Neutrophil (primary cell): ENCODE results near the gene NACC2.
A peak's percentile ranks its signal among the peaks of the same experiment; 100 is the strongest.

ENCODE experiments used
- H3K27ac ChIP-seq: fragments of 200-600 bp; sonication (generic); 2 replicates; pipeline ENCODE4 v1.5.1; 2016; ENCODE audit warnings: mild to moderate bottlenecking, moderate library complexity
- H3K27me3 ChIP-seq: fragments of 200-600 bp; sonication (generic); 2 replicates; pipeline ENCODE4 v1.6.0; 2016; ENCODE audit warnings: mild to moderate bottlenecking
- H3K36me3 ChIP-seq: fragments of 200-600 bp; sonication (generic); 2 replicates; pipeline ENCODE4 v1.5.1; 2017
- H3K4me1 ChIP-seq, 2 experiments: fragments of 200-600 bp in 1 of 2; sonication (generic) in 1 of 2; 1 replicate in 1 of 2; 2 replicates in 1 of 2; pipeline versions ENCODE4 v1.5.1 to v1.6.1; 2013 to 2016; ENCODE audit warnings: low read depth in 1 of 2, low read length in 1 of 2, mild to moderate bottlenecking in 1 of 2, moderate library complexity in 1 of 2; ENCODE audit not compliant: control insufficient read depth in 1 of 2, insufficient read depth in 1 of 2
- H3K4me3 ChIP-seq, 2 experiments: fragments of 200-600 bp in 1 of 2; sonication (generic) in 1 of 2; 1 replicate in 1 of 2; 2 replicates in 1 of 2; pipeline ENCODE4 v1.5.1; 2013 to 2016; ENCODE audit warnings: low read depth in 1 of 2, low read length in 1 of 2, mild to moderate bottlenecking in 1 of 2, moderate library complexity in 1 of 2
- H3K9me3 ChIP-seq: fragments of 200-600 bp; sonication (generic); 2 replicates; pipeline ENCODE4 v1.5.1; 2016
- TF ChIP-seq, protein P1 (sequence below): fragments of 200-600 bp; sonication (generic); IDR thresholded peaks from 2 replicates; pipeline ENCODE4 v1.5.1; 2016; ENCODE audit warnings: antibody characterized with exemption

The NACC2 gene

GRCh38 chr9:136049491-136050265 is 45.4 kb downstream of the NACC2 start:
- H3K4me3 ChIP-seq, result peak overlapping the region; percentile 82 to 98
- H3K36me3 ChIP-seq, result peaks cover 42% of the 10 kb centered on the region
- H3K27me3 ChIP-seq, result peaks cover 20% of the 10 kb centered on the region
- peak overlapping the region; percentile 98 for H3K27ac ChIP-seq
- H3K4me1 ChIP-seq, result peaks cover 72 to 79% of the 10 kb centered on the region in 2 experiments
- TF ChIP-seq, protein P1, sequence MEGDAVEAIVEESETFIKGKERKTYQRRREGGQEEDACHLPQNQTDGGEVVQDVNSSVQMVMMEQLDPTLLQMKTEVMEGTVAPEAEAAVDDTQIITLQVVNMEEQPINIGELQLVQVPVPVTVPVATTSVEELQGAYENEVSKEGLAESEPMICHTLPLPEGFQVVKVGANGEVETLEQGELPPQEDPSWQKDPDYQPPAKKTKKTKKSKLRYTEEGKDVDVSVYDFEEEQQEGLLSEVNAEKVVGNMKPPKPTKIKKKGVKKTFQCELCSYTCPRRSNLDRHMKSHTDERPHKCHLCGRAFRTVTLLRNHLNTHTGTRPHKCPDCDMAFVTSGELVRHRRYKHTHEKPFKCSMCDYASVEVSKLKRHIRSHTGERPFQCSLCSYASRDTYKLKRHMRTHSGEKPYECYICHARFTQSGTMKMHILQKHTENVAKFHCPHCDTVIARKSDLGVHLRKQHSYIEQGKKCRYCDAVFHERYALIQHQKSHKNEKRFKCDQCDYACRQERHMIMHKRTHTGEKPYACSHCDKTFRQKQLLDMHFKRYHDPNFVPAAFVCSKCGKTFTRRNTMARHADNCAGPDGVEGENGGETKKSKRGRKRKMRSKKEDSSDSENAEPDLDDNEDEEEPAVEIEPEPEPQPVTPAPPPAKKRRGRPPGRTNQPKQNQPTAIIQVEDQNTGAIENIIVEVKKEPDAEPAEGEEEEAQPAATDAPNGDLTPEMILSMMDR, result no peak
- H3K9me3 ChIP-seq, result no peaks in the 10 kb centered on the region

- Histone ChIP-seq H3K4me3 (peak overlapping the region; percentile 47 to 73), H3K36me3 (peaks cover 44% of the 10 kb centered on the region), H3K9me3 (no peaks in the 10 kb centered on the region), H3K27ac (peak overlapping the region; percentile 98), H3K27me3 (peaks cover 13% of the 10 kb centered on the region), H3K4me1 (peaks cover 81 to 88% of the 10 kb centered on the region in 2 experiments)
- TF ChIP-seq, protein P1, result no peak
These were observed 46.3 kb downstream of the NACC2 start for GRCh38 chr9:136048560-136049411.

GRCh38 chr9:136047775-136048559 is 47.1 kb downstream of the NACC2 start:
- Histone ChIP-seq H3K4me3 (peak overlapping the region; percentile 73 to 83), H3K4me1 (peaks cover 89% of the 10 kb centered on the region in 2 experiments), H3K9me3 (no peaks in the 10 kb centered on the region), H3K36me3 (peaks cover 44% of the 10 kb centered on the region), H3K27ac (peak overlapping the region; percentile 98), H3K27me3 (peaks cover 5% of the 10 kb centered on the region)
- TF ChIP-seq, protein P1, result no peak

DNA sequence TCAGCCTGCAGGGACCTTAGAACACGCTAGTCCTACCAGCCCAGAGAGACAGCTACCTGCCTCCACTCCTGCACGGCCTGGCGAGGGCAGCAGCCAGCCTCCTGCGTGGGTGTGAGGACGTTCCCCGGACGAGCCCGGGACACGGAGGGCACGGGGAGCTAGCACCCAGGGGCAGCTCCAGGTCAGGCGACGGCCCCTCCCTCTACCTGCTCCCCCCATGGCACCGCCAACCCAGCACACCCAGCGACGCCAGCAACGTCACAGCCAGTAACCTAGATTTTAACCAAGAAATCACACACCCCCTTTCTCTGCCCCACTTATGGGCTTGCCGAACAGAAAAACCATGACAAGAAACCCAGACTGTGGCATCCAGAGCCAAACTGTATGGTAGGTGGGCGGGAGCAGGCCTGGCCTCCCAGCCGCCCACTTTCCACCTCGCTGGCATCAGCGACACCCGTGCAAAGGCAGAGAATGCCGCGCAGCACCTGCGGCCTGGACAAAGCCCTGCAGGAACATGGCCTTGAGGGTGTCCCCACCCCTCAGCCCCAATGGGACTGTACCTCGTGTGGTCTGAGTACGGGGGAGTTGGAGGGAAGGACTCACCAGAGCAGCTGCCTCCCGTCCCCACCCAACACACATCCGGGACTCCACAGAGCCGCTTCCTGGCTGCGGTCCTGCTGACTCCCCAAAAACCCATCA is 47.9 kb downstream of the NACC2 start:
- Histone ChIP-seq H3K27ac (peak overlapping the region; percentile 98), H3K36me3 (peaks cover 44% of the 10 kb centered on the region)

More for the DNA sequence above, 47.9 kb downstream of the NACC2 start:
- H3K4me1 ChIP-seq, result peaks cover 89 to 90% of the 10 kb centered on the region in 2 experiments
- no peaks in the 10 kb centered on the region for H3K9me3 ChIP-seq
- TF ChIP-seq, protein P1, result no peak
- no peaks in the 10 kb centered on the region for H3K27me3 ChIP-seq
- peak overlapping the region; percentile 73 to 83 for H3K4me3 ChIP-seq
